Left ventricle myocardium inferior (tissue), 1 donor: Measurements from ENCODE around the gene NXN. TPM values are rescaled to one million over a fixed set of nuclear protein-coding genes. Genes with fewer than 3 reads are reported as not detected.

ENCODE experiments used
- DNase-seq: peaks from one replicate; pipeline ENCODE4 v3.0.0-alpha.2; 2020
- H3K27ac ChIP-seq: fragments of 200-600 bp; replicated peaks from 2 replicates; pipeline ENCODE4 v1.8.0; 2021
- H3K27me3 ChIP-seq: fragments of 200-600 bp; 2 replicates; pipeline ENCODE4 v1.8.0; 2021; ENCODE audit warnings: low read depth
- H3K36me3 ChIP-seq: fragments of 200-600 bp; 2 replicates; pipeline ENCODE4 v1.8.0; 2021
- H3K4me1 ChIP-seq: fragments of 200-600 bp; 2 replicates; pipeline ENCODE4 v1.8.0; 2021
- H3K4me3 ChIP-seq: fragments of 200-600 bp; 2 replicates; pipeline ENCODE4 v1.8.0; 2021; ENCODE audit warnings: mild to moderate bottlenecking, moderate library complexity
- H3K9me3 ChIP-seq: fragments of 200-600 bp; replicated peaks from 2 replicates; pipeline ENCODE4 v1.8.0; 2021
- intact Hi-C: fragments of 100-400 bp; cut with micrococcal nuclease; formaldehyde crosslinking; loops from one replicate; pipeline ENCODE4 v1.11.0; 2022
- total RNA-seq: library from RNA; stranded (reverse); fragmentation: NEBNext Ultra II Directional; extraction: Animal tissue kit (Norgen Biotek cat#: 25700); gene quantifications from one replicate; pipeline ENCODE4 v1.2.1, GENCODE V29; 2021
- TF ChIP-seq, protein P1 (sequence below): fragments of 200-600 bp; IDR thresholded peaks from 2 replicates; pipeline ENCODE4 v1.8.0; 2021; ENCODE audit warnings: antibody characterized with exemption, mild to moderate bottlenecking, borderline replicate concordance
- donor health status: DM: no; HTN: yes; CAD: no; lungs with severe emphysema.

The NXN gene
- total RNA-seq, 1 donor from 2014 or later, result 13.8 TPM

GRCh38 chr17:1009229-1010085, 29.9 kb upstream of the NXN start:
- H3K4me1 ChIP-seq, result peaks cover 82% of the 10 kb centered on the region
- peak overlapping the region; percentile 82 for H3K27ac ChIP-seq
- no peak overlapping the region for H3K4me3 ChIP-seq
- no peaks in the 10 kb centered on the region for H3K27me3 ChIP-seq
- no peaks in the 10 kb centered on the region for H3K9me3 ChIP-seq
- DNase-seq, result no peak
- TF ChIP-seq, protein P1, sequence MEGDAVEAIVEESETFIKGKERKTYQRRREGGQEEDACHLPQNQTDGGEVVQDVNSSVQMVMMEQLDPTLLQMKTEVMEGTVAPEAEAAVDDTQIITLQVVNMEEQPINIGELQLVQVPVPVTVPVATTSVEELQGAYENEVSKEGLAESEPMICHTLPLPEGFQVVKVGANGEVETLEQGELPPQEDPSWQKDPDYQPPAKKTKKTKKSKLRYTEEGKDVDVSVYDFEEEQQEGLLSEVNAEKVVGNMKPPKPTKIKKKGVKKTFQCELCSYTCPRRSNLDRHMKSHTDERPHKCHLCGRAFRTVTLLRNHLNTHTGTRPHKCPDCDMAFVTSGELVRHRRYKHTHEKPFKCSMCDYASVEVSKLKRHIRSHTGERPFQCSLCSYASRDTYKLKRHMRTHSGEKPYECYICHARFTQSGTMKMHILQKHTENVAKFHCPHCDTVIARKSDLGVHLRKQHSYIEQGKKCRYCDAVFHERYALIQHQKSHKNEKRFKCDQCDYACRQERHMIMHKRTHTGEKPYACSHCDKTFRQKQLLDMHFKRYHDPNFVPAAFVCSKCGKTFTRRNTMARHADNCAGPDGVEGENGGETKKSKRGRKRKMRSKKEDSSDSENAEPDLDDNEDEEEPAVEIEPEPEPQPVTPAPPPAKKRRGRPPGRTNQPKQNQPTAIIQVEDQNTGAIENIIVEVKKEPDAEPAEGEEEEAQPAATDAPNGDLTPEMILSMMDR, result no peak
- peaks cover 79% of the 10 kb centered on the region for H3K36me3 ChIP-seq
- intact Hi-C loops, result no loop called here

DNA sequence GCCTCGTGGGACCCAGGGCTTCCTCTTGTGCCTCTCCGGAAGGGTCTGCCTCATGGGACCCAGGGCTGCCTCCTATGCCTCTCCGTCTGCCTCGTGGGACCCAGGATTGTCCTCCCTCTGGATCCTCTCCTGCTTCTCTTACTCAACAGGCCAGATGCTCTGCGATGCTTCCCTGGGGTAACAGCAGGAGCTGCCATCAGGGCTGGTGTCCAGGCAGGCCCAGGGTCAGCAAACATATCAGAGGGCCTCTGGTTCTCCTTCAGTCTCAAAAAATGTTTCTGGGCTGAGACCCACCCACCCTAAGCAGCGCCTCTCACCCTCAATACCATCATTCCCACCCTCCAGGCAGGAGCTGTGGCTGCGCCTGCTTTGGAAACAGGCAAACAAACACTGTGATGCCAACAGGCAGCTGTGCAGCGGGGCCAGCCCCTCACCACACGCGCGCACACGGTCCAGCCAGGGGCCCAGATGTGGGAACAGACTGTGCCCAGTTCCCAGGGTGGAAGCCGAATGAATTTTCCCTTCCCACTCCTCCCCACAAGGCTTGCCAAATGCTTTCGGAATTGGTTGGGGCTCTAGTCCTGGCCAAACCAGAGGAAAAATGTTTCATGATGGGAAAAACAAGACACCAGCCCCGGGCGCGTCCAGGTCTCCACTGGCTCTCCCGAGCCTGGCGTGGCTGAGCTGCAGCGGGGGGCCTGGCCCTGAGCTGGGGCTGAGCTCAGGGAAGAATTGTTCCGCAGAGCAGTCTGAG, 28.6 kb upstream of the NXN start:
- intact Hi-C loops, result no loop called here
- Histone ChIP-seq H3K4me3 (peak overlapping the region; percentile 4), H3K36me3 (peaks cover 91% of the 10 kb centered on the region), H3K4me1 (peaks cover 95% of the 10 kb centered on the region), H3K27ac (peak overlapping the region; percentile 82), H3K27me3 (no peaks in the 10 kb centered on the region), H3K9me3 (no peaks in the 10 kb centered on the region)
- TF ChIP-seq, protein P1, result no peak
- DNase-seq, result peak; percentile 62

GRCh38 chr17:1007310-1008007, 27.9 kb upstream of the NXN start:
- TF ChIP-seq, protein P1, result no peak
- Histone ChIP-seq H3K27ac (peak overlapping the region; percentile 82), H3K36me3 (peaks cover 85% of the 10 kb centered on the region), H3K4me3 (peak overlapping the region; percentile 4), H3K27me3 (no peaks in the 10 kb centered on the region), H3K9me3 (no peaks in the 10 kb centered on the region), H3K4me1 (peaks cover 95% of the 10 kb centered on the region)
- DNase-seq, result no peak
- intact Hi-C loops, result no loop called here

GRCh38 chr17:1006054-1006453, 26.5 kb upstream of the NXN start:
- Histone ChIP-seq H3K36me3 (peaks cover 82% of the 10 kb centered on the region), H3K9me3 (no peaks in the 10 kb centered on the region), H3K4me1 (peaks cover 95% of the 10 kb centered on the region), H3K27me3 (no peaks in the 10 kb centered on the region), H3K4me3 (peak overlapping the region; percentile 34), H3K27ac (peak overlapping the region; percentile 93)
- no peak for DNase-seq
- intact Hi-C loops, result no loop called here
- TF ChIP-seq, protein P1, result no peak

GRCh38 chr17:1005361-1005946, 25.9 kb upstream of the NXN start:
- intact Hi-C loops, result no loop called here
- no peaks in the 10 kb centered on the region for H3K27me3 ChIP-seq
- no peaks in the 10 kb centered on the region for H3K9me3 ChIP-seq
- peak overlapping the region; percentile 93 for H3K27ac ChIP-seq
- peaks cover 80% of the 10 kb centered on the region for H3K36me3 ChIP-seq
- peak overlapping the region; percentile 34 for H3K4me3 ChIP-seq
- H3K4me1 ChIP-seq, result peaks cover 95% of the 10 kb centered on the region
- TF ChIP-seq, protein P1, result no peak
- peak; percentile 74 for DNase-seq
